ENCODE measurements around the gene PALLD.

DNA sequence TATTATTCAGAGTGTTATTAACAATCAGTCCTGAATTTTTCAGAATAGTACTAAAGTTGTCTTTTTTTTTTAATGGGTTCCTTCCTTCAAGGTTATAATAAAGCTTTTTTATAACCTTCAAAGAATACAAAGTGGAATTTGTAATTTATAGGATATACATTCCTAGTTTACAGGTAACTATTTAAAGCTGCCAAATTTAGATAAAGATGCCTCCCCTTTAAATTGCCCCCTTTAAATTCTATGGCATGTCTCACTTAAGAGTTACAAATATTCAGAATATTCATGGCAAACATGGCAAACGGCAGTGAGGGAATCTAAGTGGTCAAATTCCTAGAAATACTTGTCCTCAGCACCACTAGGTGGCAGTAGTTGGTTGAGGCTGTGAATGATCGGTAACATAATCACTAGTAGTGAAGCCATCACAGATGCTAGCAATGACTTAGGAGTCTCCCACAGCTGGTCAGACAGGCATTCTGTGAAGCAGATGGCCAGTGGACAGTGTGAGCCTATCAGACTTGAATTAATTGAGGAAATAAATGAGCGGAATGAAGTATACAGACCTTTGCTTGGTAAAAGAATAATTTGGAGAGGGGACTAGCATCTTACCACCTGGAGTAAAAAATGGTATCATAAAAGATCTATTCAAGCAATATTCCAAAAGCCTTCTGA is 426.8 kb downstream of the PALLD start:
- TF ChIP-seq, protein P1, sequence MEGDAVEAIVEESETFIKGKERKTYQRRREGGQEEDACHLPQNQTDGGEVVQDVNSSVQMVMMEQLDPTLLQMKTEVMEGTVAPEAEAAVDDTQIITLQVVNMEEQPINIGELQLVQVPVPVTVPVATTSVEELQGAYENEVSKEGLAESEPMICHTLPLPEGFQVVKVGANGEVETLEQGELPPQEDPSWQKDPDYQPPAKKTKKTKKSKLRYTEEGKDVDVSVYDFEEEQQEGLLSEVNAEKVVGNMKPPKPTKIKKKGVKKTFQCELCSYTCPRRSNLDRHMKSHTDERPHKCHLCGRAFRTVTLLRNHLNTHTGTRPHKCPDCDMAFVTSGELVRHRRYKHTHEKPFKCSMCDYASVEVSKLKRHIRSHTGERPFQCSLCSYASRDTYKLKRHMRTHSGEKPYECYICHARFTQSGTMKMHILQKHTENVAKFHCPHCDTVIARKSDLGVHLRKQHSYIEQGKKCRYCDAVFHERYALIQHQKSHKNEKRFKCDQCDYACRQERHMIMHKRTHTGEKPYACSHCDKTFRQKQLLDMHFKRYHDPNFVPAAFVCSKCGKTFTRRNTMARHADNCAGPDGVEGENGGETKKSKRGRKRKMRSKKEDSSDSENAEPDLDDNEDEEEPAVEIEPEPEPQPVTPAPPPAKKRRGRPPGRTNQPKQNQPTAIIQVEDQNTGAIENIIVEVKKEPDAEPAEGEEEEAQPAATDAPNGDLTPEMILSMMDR (IDR thresholded peaks at IDR 0.05), result peak; percentile 61 to 82 (median 78)
- no peak for TF ChIP-seq POLR2A (IDR thresholded peaks at IDR 0.05)
